Activated gamma-delta T cell (primary cell): ENCODE results near the gene PIAS1.
"Not testable (repeated sequence)": the region's sequence is repeated elsewhere in the genome, so short reads cannot be mapped to it uniquely, and the experiment has no call there.

Experiments used
- DNase-seq: peaks from one replicate; lab custom pipeline; 2025; lab: John Stamatoyannopoulos, UW

PIAS1 gene

DNA sequence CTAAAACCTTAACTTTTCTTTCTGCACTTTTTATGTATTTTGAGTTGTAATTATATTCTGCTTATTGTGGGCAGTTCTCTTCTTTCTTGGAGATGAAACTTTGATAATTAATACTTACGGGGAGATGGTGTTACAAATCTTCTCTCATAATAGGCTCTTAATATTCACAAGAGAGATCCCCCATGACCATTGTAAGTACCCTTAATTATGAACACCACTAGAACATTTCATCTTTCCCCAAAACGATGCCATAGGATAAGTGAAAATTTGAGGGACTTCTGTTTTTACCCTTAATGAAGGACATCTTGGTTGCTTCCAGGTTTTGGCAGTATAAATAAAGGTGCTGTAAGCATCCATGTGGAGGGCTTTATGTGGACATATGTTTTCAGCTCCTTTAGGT lies 60.7 kb downstream of the PIAS1 start:
- DNase-seq = no peak

DNA sequence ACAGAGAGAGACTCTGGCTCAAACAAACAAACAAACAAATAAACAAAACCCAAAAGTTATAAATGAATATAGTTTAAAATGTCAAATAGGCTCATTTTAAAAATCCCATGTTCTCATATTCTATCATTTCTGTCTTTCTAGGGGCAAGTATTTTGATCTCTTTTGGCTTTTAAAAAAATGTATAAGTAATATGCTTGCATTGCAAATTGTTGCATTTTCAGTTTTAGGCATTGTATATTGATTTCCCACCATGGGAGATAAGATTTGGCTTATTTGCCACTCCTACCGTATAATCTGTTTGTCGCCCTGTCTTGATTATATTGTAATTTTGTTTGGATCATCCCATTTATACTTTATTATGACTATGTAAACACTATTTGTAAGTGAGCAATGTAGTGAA lies 70.6 kb downstream of the PIAS1 start:
- DNase-seq = no peak

DNA sequence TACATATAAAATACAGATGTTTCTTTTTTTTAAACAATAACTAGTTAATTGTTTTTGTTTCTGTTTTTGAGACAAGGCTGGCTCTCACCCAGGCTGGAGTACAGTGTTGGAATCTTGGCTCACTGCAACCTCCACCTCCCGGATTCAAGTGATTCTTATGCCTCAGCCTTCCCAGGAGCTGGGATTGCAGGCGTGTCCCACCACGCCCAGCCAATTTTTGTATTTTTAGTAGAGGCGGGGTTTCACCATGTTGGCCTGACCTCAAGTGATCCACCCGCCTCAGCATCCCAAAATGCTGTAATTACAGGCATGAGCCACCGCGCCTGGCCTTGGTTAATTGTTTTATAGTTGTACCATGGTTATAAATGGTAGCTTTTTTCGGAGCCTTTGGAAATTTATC lies 72.3 kb downstream of the PIAS1 start:
- DNase-seq = no peak

DNA sequence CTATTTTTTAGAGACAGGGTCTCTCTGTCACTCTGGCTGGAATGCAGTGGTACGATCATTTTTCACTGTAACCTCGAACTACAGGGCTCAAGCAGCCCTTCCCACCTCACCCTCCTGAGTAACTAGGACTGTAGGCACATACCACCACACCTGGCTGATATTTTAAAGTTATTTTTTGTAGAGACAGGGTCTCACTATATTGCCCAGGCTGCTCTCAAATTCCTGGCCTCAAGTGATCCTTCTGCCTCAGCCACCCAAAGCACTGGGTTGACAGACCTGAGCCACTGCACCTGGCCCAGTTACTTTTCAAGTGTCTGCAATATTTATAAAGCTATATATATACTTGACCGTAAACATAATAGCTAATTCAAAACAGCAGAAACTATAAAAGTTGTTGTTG lies 75.0 kb downstream of the PIAS1 start:
- no peak for DNase-seq

DNA sequence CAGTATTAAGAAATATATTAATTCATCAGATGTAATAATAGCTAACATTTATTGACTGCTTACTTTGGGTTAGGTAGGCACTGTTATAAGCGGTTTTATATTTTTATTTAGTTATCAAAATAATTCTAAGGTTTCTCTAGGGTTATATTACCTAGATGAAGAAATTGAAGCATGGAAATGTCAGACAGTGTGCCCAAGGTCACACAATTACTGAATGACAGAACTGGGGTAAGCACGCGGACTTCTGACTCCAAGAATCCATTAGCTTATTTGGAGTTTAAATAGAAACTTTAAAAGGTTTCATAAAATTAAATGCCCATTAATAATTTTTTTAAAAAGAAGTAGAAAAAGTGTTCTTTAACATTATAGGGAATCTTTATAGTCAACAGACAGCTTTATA lies 76.7 kb downstream of the PIAS1 start:
- no peak for DNase-seq

DNA sequence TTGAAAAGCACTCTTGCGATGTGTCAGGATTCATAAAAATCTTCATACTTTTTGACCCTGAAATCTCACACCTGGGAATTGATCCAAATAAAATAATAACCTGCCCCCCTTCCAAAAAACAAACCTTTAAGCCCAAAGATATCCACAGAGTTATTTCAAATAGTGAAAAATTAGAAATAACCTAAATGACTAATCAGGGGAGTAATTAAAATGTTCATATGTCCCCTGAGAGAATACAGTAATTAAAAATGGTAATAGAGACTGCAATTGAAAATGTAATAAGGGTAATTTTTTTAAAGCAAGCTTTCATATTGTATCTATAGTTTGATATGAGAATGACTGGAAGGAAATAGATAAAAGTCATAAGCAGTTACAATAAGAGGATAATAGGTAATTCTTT lies 83.0 kb downstream of the PIAS1 start:
- no peak for DNase-seq

DNA sequence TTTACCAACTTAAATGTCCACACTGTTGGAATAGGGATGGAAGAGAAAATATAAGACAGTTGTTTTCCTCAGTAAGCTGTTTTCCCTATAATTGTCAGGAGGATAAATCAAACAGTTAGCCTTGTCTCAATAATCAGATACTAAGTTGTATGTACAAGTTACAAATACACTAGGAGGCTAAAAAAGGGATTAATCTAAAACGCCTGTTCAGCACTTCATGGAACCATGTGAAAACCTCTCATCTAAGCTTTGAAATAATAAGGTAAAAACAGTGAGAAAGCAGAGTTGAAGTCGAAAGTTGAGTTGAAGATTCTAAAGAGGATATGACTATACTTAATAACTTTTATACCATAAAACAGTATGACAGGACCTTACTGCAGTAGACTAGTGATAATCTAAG lies 89.0 kb downstream of the PIAS1 start:
- no peak for DNase-seq

DNA sequence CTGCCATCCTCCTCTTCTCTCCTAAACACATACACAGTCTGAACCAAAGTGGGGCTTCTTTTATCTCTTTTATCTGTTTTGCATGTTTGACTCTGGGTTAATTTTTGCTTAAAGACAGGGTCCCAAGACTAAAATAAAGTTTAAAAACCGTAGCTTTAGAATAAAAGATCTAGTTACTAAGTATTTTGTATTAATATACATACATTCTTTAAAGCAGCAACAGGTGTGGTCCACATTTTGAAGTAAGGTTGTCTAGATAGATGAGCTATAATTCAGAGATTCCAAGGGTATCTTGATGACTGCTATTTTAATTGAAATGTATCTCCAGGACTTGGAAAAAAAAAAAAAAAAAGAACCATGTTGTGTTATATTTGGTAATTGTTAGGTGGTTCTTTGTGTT lies 89.7 kb downstream of the PIAS1 start:
- DNase-seq = no peak

DNA sequence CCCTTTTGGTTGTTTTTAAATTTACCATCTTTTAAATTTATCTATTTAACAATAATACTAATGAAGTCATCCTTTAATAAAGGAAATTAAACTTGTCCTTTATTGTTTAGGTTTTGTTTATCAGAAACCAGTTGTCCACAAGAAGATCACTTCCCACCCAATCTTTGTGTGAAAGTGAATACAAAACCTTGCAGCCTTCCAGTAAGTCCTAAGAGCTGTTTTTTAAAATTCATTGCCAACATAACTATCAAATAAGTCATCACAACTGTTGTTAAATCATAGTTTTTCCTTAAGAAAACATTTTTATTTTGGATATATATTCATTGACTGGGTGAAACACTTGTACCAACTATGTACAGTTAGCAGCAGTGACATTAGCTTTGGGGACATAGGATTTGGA lies 91.6 kb downstream of the PIAS1 start:
- no peak for DNase-seq

DNA sequence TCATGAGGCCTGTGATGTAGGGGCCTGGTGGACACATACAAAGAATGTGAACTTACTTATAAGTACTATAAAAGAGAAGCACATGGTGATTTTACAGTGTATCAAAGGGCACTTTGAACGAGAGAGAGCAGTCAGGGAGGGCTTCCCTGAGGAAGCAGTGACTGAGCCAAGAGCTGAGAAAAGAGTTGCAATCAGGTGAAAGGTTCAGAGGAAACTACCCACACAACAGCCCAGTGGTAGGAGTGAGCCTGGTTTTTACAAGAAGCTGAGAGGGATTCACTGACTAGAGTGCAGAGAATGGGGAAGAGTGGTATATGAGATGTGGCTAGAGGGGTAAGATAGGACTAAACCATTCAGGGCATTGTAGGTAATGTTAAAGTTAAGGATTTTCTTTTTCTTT lies 93.9 kb downstream of the PIAS1 start:
- DNase-seq = no peak

DNA sequence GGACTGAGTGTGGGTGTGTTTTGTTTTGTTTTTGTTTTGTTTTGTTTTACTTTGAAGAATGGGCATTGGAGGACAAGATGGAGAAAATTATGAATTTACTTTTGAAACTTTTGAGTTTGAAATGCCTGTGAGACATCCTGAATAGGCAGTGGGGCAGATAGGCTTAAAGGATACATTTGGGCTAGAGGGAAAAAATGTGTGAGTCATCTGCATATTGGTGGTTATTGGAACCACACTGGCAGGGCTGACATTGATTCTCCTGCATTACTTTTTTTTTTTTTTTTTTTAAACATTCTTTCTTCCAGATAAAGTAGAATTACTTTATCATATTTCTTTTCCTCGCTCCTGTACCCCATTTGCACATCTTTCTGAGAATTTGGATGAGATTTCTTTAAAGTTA lies 94.9 kb downstream of the PIAS1 start:
- no peak for DNase-seq

DNA sequence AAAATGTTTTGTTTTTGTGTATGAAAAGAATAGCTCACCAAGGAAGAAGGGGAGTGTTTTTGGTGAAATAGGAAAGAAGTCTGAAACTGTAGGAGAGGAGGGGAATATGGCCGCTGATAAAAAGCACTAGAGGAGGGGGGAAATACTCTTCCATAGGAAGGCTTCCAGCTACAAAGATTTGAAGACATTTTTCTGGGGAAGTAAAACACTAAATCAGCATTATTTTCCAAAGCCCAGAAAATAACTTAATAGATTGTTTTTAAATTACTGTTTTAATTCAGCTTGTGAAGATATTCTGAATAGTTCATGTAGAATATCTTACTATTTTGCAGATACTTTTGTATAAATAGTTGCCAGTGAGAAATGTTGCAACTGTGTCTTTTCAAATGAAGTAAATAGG lies 96.1 kb downstream of the PIAS1 start:
- no peak for DNase-seq

DNA sequence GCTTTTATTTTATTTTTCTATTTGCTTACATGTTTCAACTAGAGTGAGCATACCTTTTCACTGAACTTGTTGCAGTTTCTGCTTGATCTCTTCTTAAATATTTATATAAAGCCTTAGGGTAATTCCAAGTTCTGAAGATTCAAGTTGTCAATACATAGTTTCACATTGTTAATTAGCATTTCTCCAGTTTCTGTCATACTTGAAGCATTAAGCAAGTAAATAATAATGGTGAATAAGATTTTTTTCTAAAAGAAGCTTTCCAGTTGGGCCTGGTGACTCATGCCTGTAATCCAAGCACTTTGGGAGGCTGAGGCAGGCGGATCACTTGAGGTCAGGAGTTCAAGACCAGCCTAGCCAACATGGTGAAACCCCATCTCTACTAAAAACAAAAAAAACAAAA lies 97.2 kb downstream of the PIAS1 start:
- DNase-seq = no peak

DNA sequence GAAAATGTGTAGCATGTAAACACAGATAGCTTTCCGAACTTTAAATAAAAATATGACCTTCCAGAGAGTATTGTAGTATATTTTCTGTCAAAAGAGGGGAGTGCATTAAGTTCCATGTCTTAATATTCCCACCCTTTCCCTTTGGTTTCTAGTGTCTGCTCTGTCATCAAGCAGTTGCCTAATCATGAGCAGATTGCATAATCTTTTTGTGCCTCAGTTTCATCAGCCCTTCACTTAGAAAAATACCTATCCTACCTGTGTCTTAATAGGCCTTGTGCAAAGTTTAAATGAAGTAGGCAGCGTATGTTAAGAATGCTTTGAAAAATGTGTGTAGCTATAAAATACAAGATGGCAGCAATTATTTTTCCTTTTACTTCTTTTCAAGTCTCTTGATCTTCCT lies 98.2 kb downstream of the PIAS1 start:
- DNase-seq = no peak

DNA sequence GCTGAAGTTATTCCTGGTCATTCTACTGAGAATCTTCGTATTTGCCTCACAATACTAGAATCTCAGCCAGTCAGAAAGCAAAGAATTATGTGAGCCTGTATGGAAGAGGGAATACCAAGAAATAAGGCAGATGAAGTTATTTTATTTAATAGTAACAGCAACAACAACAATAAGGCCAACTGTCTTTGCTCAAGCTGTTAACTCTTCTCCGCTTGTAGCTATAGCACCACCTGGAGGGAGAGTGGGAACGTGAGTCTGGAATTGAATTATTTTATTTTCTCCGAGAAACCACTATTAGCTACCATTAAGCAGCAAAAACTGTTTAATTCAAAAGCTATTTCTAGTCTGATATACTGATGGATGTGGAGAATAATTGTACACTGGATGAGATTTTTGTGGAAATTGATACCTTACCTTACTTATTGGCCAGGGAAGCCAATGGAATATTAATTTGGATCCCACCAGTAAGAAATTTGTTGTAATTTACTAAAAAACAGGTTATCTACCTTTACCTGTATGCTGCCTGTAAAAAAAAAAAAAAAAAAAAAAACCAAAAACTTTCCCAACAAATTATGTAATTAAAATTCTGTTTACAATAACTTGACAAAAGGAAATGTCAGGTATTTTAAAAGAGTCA lies 100.9 kb downstream of the PIAS1 start:
- DNase-seq = no peak

DNA sequence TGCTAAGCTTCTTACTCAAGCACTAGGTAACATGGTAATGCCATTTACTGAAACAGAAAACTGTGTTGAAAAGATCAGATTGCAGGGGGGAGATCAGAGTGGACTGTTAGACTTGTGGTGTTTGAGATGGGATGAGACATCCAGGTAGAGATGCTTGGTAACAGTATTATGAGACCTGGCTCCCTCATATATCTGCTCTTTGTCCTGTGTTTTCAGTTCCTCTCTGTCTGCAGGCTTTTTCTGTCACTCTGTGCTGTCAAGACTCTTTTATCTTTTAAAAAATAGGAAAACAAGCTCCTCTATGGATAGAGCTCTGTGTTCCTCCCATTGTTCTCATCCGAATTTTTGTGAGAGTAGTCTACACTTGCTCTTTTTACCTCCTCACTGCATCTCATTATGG lies 103.0 kb downstream of the PIAS1 start:
- no peak for DNase-seq

DNA sequence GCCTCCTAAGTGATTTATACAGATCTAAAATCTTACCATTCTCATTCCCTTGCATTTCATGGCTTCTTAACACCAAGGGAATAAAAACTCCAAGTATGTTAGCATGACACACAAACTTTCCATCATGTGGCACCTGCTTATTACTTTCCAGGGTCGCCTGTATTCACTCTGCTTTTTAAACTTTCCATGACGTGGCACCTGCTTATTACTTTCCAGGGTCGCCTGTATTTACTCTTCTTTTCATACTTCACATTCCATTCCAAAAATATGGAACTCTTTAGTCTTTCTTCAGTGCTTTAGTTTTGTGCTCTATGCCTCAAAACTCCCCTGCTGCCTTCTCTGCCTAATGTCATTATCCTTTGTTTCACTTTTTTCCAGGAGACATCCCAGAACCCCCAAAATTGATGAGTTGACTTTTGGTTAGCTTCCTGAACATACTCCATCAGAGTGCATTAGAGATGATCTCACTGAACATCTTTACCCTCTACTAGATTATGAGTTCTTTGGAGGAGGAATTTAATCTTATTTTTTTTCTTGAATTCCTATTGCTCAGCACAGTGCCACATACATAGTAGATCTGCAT lies 104.0 kb downstream of the PIAS1 start:
- no peak for DNase-seq

DNA sequence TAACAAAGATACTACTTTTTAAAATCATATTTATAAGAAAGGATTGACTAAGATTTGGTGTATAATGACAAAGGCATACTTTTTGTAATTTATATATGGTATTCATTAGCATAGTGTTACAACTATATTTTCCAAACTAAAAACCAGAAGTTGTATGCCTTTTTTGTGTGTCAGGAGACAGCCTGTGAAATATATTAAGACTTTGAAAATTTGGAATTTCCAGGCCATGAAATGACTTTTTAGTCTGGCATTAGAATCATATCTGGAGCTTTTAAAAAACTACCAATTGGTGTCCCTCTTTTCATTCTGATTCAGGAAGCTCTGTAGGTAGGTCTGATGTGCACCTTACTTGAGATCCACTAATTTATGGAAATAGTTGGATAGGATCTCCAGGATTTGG lies 109.1 kb downstream of the PIAS1 start:
- no peak for DNase-seq

DNA sequence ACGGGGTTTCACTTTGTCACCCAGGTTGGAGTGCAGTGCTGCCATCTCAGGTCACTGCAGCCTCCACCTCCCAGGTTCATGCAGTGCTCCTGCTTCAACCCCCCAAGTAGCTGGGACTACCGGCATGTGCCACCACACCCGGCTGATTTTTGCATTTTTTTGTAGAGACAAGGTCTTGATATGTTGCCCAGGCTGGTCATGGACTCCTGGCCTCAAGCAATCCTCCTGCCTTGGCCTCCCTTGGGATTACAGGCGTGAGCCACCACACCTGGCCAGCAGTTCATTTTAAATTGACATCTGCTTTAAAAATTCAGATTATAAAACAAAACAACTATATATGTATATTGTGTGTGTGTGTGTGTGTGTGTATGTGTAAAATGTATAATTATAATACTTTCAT lies 112.7 kb downstream of the PIAS1 start:
- no peak for DNase-seq

DNA sequence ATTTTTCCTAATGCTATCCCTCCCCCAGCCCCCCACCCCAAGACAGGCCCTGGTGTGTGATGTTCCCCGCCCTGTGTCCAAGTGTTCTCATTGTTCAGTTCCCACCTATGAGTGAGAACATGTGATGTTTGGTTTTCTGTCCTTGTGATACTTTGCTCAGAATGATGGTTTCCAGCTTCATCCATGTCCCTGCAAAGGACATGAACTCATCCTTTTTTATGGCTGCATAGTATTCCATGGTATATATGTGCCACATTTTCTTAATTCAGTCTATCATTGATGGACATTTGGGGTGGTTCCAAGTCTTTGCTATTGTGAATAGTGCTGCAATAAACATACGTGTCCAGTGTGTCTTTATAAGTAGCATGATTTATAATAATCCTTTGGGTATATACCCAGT lies 117.9 kb downstream of the PIAS1 start:
- DNase-seq = not testable (repeated sequence)

DNA sequence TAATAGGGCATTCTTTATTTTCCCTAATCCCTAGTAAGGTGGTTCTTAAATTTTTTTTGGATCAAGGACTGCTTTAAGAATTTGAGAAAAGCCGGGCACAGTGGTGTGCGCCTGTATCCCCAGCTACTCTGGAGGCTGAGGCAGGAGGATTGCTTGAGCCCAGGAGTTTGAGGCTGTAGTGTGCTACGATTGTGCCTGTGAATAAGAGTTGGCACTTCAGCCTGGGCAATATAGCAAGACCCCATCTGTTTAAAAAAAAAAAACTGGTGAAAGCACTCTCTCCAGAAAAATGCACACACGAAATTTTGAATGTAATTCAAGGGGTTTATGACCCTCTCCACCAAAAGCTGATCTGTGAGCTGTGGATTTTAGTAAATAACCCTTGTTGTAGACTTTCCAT lies 119.0 kb downstream of the PIAS1 start:
- DNase-seq = no peak

DNA sequence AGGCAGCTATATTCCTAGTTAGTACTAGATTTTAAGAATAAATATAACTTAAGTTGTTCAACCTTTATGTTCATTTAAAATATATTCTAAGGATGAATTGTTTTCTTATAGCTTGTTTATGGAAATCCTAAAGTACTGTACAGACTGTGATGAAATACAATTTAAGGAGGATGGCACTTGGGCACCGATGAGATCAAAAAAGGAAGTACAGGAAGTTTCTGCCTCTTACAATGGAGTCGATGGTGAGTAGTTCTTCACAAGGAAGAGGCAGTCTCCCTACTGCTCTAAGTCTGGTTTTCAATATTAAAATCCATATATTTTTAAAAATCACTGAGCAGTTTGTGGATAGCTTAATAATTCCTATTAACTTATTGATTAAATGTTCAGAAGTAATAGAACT lies 121.4 kb downstream of the PIAS1 start:
- DNase-seq = no peak

DNA sequence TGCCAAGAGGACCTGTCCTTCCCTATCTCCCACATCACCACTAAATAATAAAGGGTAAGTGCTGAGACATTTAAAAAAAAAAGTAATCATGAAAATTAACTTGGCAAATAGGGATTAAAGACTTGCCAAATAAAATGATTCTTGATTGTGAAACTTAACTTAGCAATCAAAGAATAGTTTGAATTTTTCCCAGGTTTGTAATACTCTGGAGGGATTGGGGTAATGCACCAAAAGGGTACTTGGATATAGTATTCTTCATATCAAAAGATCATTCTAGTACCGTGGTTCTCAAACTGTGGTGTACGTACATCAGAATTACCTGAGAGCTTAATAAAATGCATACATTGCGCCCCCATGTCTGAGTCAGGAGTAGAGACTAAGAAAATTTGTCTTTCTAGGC lies 122.5 kb downstream of the PIAS1 start:
- DNase-seq = no peak

DNA sequence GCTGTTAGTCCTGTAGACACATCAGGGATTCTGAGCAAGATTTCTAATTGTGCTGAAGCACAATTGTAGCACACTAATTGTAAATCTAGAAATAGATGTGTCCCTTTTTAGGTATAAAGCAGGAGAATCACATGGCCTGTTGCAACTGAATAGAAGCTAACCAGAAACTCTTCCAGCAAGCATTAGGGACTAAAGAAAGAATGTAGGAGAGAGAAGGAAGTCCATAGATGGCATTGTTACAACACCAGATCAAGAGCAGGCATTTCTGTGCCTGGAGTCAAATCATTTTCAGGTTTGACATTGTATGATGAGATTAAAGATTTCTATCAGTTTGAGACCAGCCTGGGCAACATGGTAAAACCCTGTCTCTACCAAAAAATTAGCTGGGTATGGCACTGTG lies 123.6 kb downstream of the PIAS1 start:
- no peak for DNase-seq
